GM18951 (cell line): ENCODE data around the gene ENPP1.

Experiments used
- POLR2A ChIP-seq: IDR thresholded peaks from 4 replicates; pipeline ENCODE4 v1.6.1; 2011; ENCODE audit warnings: mild to moderate bottlenecking; ENCODE audit not compliant: insufficient read length, insufficient read depth; ENCODE audit errors: extremely low read depth
- in situ Hi-C: fragments of 300-500 bp; cut with MboI; formaldehyde crosslinking; loops from one replicate; pipeline ENCODE4 v1.12.0; 2022; ENCODE audit warnings: low sequenced_read_pairs, mixed read lengths, inconsistent platforms; ENCODE audit not compliant: unreplicated experiment

Gene ENPP1

GRCh38 chr6:131931063-131931750 is 123.4 kb downstream of the ENPP1 start:
- in situ Hi-C loops: no loop called here
- TF ChIP-seq POLR2A: no peak

- no peak for TF ChIP-seq POLR2A
- in situ Hi-C loops: no loop called here
Observed at GRCh38 chr6:131936156-131936555, 128.3 kb downstream of the ENPP1 start.

GRCh38 chr6:131937226-131937625 is 129.4 kb downstream of the ENPP1 start:
- no peak for TF ChIP-seq POLR2A
- in situ Hi-C loops: no loop called here

GRCh38 chr6:131937703-131938631 is 130.1 kb downstream of the ENPP1 start:
- TF ChIP-seq POLR2A: no peak
- in situ Hi-C loops: no loop called here
